SK-N-SH (cell line): ENCODE data around the gene TOR4A. TPM values are rescaled to one million over a fixed set of nuclear protein-coding genes. Genes with fewer than 3 reads are reported as not detected.

Source experiments
- CTCF ChIA-PET: fragments of 300-600, 350-600 bp; formaldehyde crosslinking; extraction: SDS; loops from one replicate; lab custom pipeline; 2021; lab: Yijun Ruan, JAX
- POLR2A ChIA-PET: fragments of 350-600 bp; sonication (Branson Sonifier 250); formaldehyde crosslinking; extraction: SDS; loops from one replicate; lab custom pipeline; 2020; ENCODE audit warnings: antibody characterized with exemption, inconsistent platforms; lab: Yijun Ruan, JAX
- DNase-seq: peaks from one replicate; pipeline ENCODE4 v3.0.0; 2012
- H2AFZ ChIP-seq: fragments of 200-600 bp; sonication (generic); 2 replicates; pipeline ENCODE4 v1.8.1; 2016; ENCODE audit warnings: antibody characterized with exemption, mild to moderate bottlenecking, low read depth
- H3F3A ChIP-seq: fragments of 200-600 bp; sonication (generic); replicated peaks from 2 replicates; pipeline ENCODE3; 2016; ENCODE audit warnings: antibody characterized with exemption, mild to moderate bottlenecking; ENCODE audit not compliant: insufficient read depth
- H3K27ac ChIP-seq, 2 experiments: fragments of 200-500 bp in 1 of 2; fragments of 200-600 bp in 1 of 2; sonication (Bioruptor generic) in 1 of 2; sonication (generic), shearing (Covaris generic) in 1 of 2; 2 replicates each; pipeline versions ENCODE4 v1.5.1 to v1.6.1; 2014 to 2016; ENCODE audit warnings: low read depth in 2 of 2, inconsistent platforms in 1 of 2, low read length in 1 of 2, mild to moderate bottlenecking in 1 of 2, mixed read lengths in 1 of 2
- H3K27me3 ChIP-seq: fragments of 200-600 bp; sonication (generic), shearing (Covaris generic); 2 replicates; pipeline ENCODE4 v1.6.1; 2016; ENCODE audit warnings: mixed run types; ENCODE audit not compliant: insufficient read depth
- H3K36me3 ChIP-seq, 2 experiments: fragments of 200-500 bp in 1 of 2; fragments of 200-600 bp in 1 of 2; sonication (Bioruptor generic) in 1 of 2; sonication (generic) in 1 of 2; replicated peaks in 1 of 2; 2 replicates each; pipeline versions ENCODE3 to v1.5.1; 2014 to 2016; ENCODE audit warnings: low read length in 1 of 2, mild to moderate bottlenecking in 1 of 2; ENCODE audit not compliant: insufficient read depth in 2 of 2, control insufficient read depth in 1 of 2
- H3K4me1 ChIP-seq, 2 experiments: fragments of 200-500 bp in 1 of 2; fragments of 200-600 bp in 1 of 2; sonication (Bioruptor generic) in 1 of 2; sonication (generic), shearing (Covaris generic) in 1 of 2; 2 replicates each; pipeline versions ENCODE4 v1.5.1 to v1.6.1; 2014 to 2016; ENCODE audit warnings: low read depth in 1 of 2, low read length in 1 of 2, mixed run types in 1 of 2; ENCODE audit not compliant: insufficient read depth in 2 of 2, control insufficient read depth in 1 of 2
- H3K4me2 ChIP-seq: fragments of 200-600 bp; sonication (generic), shearing (Covaris generic); 2 replicates; pipeline ENCODE4 v1.6.1; 2017; ENCODE audit warnings: mixed run types
- H3K4me3 ChIP-seq, 2 experiments: fragments of 200-500 bp in 1 of 2; fragments of 200-600 bp in 1 of 2; sonication (Bioruptor generic) in 1 of 2; sonication (generic), shearing (Covaris generic) in 1 of 2; 2 replicates each; pipeline versions ENCODE4 v1.5.1 to v1.8.1; 2014 to 2016; ENCODE audit warnings: low read depth in 2 of 2, inconsistent platforms in 1 of 2, low read length in 1 of 2, mild to moderate bottlenecking in 1 of 2, mixed read lengths in 1 of 2, moderate library complexity in 1 of 2
- H3K79me2 ChIP-seq: fragments of 200-600 bp; sonication (generic); 2 replicates; pipeline ENCODE4 v1.8.1; 2017; ENCODE audit warnings: mild to moderate bottlenecking; ENCODE audit not compliant: insufficient read depth
- H3K9ac ChIP-seq: fragments of 200-600 bp; sonication (generic); 2 replicates; pipeline ENCODE4 v1.6.1; 2017; ENCODE audit warnings: mixed run types
- H3K9me2 ChIP-seq: fragments of 200-600 bp; sonication (generic); 2 replicates; pipeline ENCODE4 v1.6.1; 2017; ENCODE audit warnings: mixed run types
- H3K9me3 ChIP-seq: fragments of 200-600 bp; sonication (generic); 2 replicates; pipeline ENCODE4 v1.6.1; 2017; ENCODE audit warnings: mixed run types, mild to moderate bottlenecking, moderate library complexity
- H4K20me1 ChIP-seq: fragments of 200-600 bp; sonication (generic); 2 replicates; pipeline ENCODE4 v1.6.1; 2017; ENCODE audit warnings: mild to moderate bottlenecking, mixed run types; ENCODE audit not compliant: insufficient read depth
- CHD2 ChIP-seq: fragments of 150-350 bp; IDR thresholded peaks from 2 replicates; pipeline ENCODE4 v1.6.1; 2018; ENCODE audit warnings: low read length; ENCODE audit not compliant: partially characterized antibody
- ELF1 ChIP-seq: IDR thresholded peaks from 2 replicates; pipeline ENCODE4 v1.4.0; 2012
- EZH2phosphoT487 ChIP-seq: fragments of 200-600 bp; sonication (generic); IDR thresholded peaks from 2 replicates; pipeline ENCODE4 v1.6.1; 2017; ENCODE audit warnings: low read depth, mixed run types, mild to moderate bottlenecking, antibody characterized with exemption, moderate library complexity, borderline replicate concordance
- FOSL2 ChIP-seq: IDR thresholded peaks from 2 replicates; pipeline ENCODE4 v1.4.0; 2012; ENCODE audit warnings: low read depth, mild to moderate bottlenecking, moderate library complexity, borderline replicate concordance
- FOXJ3 ChIP-seq: sonication (generic); formaldehyde crosslinking; IDR thresholded peaks from 2 replicates; pipeline ENCODE4 v1.5.1; 2020; ENCODE audit warnings: mild to moderate bottlenecking, missing genetic modification reagents
- FOXM1 ChIP-seq: IDR thresholded peaks from 2 replicates; pipeline ENCODE4 v1.4.0; 2012; ENCODE audit warnings: low read depth, mild to moderate bottlenecking
- GABPA ChIP-seq: IDR thresholded peaks from 2 replicates; pipeline ENCODE4 v1.4.0; 2012; ENCODE audit warnings: low read depth, mild to moderate bottlenecking
- GATA2 ChIP-seq: sonication (generic); formaldehyde crosslinking; IDR thresholded peaks from 2 replicates; pipeline ENCODE4 v1.5.0; 2020; ENCODE audit warnings: mild to moderate bottlenecking, missing genetic modification reagents
- MEF2A ChIP-seq: IDR thresholded peaks from 2 replicates; pipeline ENCODE4 v1.4.0; 2012; ENCODE audit warnings: low read depth, borderline replicate concordance
- MXI1 ChIP-seq: IDR thresholded peaks from 2 replicates; pipeline ENCODE4 v1.6.1; 2012; ENCODE audit warnings: mild to moderate bottlenecking, low read depth, low read length, improper control_type of control experiment
- RAD21 ChIP-seq: IDR thresholded peaks from 2 replicates; pipeline ENCODE4 v1.6.1; 2012; ENCODE audit warnings: mild to moderate bottlenecking, low read length
- RFX5 ChIP-seq: IDR thresholded peaks from 2 replicates; pipeline ENCODE4 v1.6.1; 2012; ENCODE audit warnings: mild to moderate bottlenecking, improper control_type of control experiment, low read length
- SIN3A ChIP-seq: IDR thresholded peaks from 2 replicates; pipeline ENCODE4 v1.6.1; 2012; ENCODE audit warnings: low read depth, mild to moderate bottlenecking, low read length, moderate library complexity, borderline replicate concordance
- SMC3 ChIP-seq: IDR thresholded peaks from 2 replicates; pipeline ENCODE4 v1.6.1; 2012; ENCODE audit warnings: low read depth, low read length, improper control_type of control experiment
- TAF1 ChIP-seq: IDR thresholded peaks from 2 replicates; pipeline ENCODE4 v1.6.1; 2012; ENCODE audit warnings: low read depth, mild to moderate bottlenecking, low read length, moderate library complexity, borderline replicate concordance
- TEAD4 ChIP-seq: IDR thresholded peaks from 2 replicates; pipeline ENCODE4 v1.4.0; 2012; ENCODE audit warnings: mild to moderate bottlenecking, borderline replicate concordance; ENCODE audit not compliant: insufficient read depth
- WGBS: methylation state at CpG from one replicate; pipeline ENCODE4 v1.1.6; 2017; ENCODE audit warnings: low lambda C conversion rate; 5-methylcytosine and 5-hydroxymethylcytosine counted together
- polyA plus RNA-seq, 3 experiments: library from polyadenylated mRNA; depleted of rRNA; stranded (reverse); fragments of >200 nt; gene quantifications; 2 replicates each; pipeline ENCODE4 v1.2.3, GENCODE V29; 2012
- TF ChIP-seq, protein P1 (sequence below): IDR thresholded peaks from 2 replicates; pipeline ENCODE4 v1.4.0; 2012; ENCODE audit warnings: low read depth, borderline replicate concordance
- TF ChIP-seq, protein P2 (sequence below): IDR thresholded peaks from 2 replicates; pipeline ENCODE4; 2012
- TF ChIP-seq, protein P3 (sequence below): IDR thresholded peaks from 2 replicates; pipeline ENCODE4 v1.4.0; 2012; ENCODE audit warnings: low read depth
- TF ChIP-seq, protein P4 (sequence below): IDR thresholded peaks from 2 replicates; pipeline ENCODE4 v1.6.1; 2012; ENCODE audit warnings: mild to moderate bottlenecking, low read depth, low read length, moderate library complexity

The TOR4A gene
- polyA plus RNA-seq, 1 of the 3 experiments (the other 2 are of a cell fraction) = 0.81 TPM

DNA sequence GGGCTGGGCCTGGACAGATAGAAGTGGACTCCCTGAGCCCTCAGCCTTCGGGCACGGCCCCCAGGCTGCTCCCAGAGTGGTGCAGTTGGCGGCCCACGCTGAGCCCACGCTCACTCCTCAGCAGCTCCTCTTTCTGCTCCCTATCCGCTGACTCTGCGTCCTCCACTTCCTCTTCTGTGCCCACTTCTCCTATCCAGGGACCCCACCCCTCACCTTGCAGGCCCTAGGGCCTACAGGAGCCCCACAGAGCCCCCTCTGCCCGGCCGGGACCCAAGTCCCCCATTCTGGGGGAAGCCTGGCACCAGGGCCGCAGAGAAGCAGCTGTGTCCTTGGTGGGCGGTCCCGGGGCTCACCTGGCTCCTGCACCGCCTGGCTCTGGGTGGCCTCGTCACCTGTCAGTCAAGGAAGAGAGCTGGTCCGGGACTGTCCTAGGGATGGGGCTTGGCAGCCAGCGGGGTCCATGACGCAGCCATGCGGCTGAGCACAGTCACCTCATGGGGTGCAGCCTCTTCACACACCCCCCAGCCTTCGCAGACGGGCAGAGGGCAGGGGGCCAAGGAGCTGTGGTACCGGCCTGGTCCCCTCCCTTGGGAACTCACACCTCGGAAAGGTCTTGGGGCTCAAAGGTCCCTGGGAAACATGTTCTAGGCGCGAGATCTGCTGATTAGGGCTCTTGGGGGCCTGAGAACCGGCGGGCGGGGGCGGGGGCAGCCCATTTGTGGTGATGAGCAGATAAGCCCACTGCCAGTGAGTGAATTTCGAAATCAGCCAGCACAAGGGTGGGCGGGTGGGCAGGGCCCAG is 29.9 kb downstream of the TOR4A start:
- no peaks in the 10 kb centered on the region for H3K9me2 ChIP-seq
- H3K27me3 ChIP-seq = no peaks in the 10 kb centered on the region
- no peaks in the 10 kb centered on the region for H3K9me3 ChIP-seq
- DNase-seq = peak; percentile 35
- 81% methylated on average over 24 of the region's 30 CpGs for WGBS
- H3K4me3 ChIP-seq = no peak overlapping the region
- no peaks in the 10 kb centered on the region for H3K79me2 ChIP-seq
- no peaks in the 10 kb centered on the region for H3K36me3 ChIP-seq
- no peaks in the 10 kb centered on the region for H3F3A ChIP-seq
- ChIA-PET CTCF (interaction anchor here (0.6 to 0.8 kb wide), 2 partner anchors 13 to 202 kb away, joined by 3 read pairs; no protein-coding TSS in a partner anchor), POLR2A (interaction anchor here (0.6 kb wide), 1 partner anchor 245 kb away, joined by 3 read pairs; the partner anchor contains the start of gene MRPL41)
- no peak overlapping the region for H3K9ac ChIP-seq
- TF ChIP-seq GABPA (no peak), SMC3 (no peak), EZH2phosphoT487 (no peak), SIN3A (no peak), RFX5 (no peak), ELF1 (no peak), RAD21 (no peak), TAF1 (no peak), TEAD4 (no peak), FOXM1 (no peak), MXI1 (no peak), CHD2 (no peak), MEF2A (no peak)
- TF ChIP-seq, protein P1, sequence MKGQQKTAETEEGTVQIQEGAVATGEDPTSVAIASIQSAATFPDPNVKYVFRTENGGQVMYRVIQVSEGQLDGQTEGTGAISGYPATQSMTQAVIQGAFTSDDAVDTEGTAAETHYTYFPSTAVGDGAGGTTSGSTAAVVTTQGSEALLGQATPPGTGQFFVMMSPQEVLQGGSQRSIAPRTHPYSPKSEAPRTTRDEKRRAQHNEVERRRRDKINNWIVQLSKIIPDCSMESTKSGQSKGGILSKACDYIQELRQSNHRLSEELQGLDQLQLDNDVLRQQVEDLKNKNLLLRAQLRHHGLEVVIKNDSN = no peak
- peaks cover 0 to 16% of the 10 kb centered on the region in 2 experiments; a peak in 1 of 4 replicates for H3K4me1 ChIP-seq
- H3K4me2 ChIP-seq = no peak overlapping the region
- no peak overlapping the region for H2AFZ ChIP-seq
- H3K27ac ChIP-seq = no peak overlapping the region
- no peaks in the 10 kb centered on the region for H4K20me1 ChIP-seq

DNA sequence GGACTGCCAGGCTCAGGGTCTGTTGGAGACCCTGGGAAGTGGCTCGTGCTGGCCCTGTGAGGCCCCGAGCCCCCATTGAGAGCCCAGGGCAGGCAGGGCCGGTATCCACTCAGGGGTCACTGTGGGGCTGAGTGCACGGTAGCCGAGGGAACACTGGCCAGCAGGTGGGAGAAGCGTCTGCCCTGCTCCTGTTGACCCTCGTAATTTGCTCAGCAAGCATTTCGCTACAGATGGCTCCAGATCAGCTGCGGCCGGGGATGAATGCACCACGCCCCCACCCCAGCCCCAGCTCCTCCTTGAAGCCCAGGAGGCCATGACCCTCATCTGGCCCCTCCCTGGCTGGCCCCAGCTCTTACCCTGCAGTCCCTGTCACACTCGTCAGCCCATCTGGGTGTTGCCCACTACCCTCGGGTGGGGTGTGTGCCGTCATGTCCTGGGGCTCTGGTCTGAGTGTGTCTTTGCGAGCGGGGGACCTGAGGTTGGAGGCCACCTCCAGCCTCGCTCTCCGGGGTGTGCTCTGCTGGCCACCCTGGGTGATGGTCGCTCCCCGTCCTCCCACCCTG is 30.6 kb downstream of the TOR4A start:
- no peaks in the 10 kb centered on the region for H3K79me2 ChIP-seq
- H3K4me3 ChIP-seq = no peak overlapping the region
- H3F3A ChIP-seq = no peaks in the 10 kb centered on the region
- H3K9me2 ChIP-seq = no peaks in the 10 kb centered on the region
- H3K9me3 ChIP-seq = no peaks in the 10 kb centered on the region
- no peaks in the 10 kb centered on the region for H3K36me3 ChIP-seq
- no peaks in the 10 kb centered on the region for H4K20me1 ChIP-seq
- WGBS = 81% methylated on average over 6 of the region's 20 CpGs
- CTCF ChIA-PET = interaction anchor here (0.6 kb wide), 1 partner anchor 12 kb away, joined by 3 read pairs; no protein-coding TSS in a partner anchor
- H3K27me3 ChIP-seq = no peaks in the 10 kb centered on the region
- no peak overlapping the region for H3K27ac ChIP-seq
- H3K4me2 ChIP-seq = no peak overlapping the region
- H3K4me1 ChIP-seq = peaks cover 0 to 11% of the 10 kb centered on the region in 2 experiments; a peak in 1 of 4 replicates
- POLR2A ChIA-PET = no interaction called here
- H3K9ac ChIP-seq = no peak overlapping the region
- peak; percentile 52 for DNase-seq
- no peak overlapping the region for H2AFZ ChIP-seq
- TF ChIP-seq, protein P2, sequence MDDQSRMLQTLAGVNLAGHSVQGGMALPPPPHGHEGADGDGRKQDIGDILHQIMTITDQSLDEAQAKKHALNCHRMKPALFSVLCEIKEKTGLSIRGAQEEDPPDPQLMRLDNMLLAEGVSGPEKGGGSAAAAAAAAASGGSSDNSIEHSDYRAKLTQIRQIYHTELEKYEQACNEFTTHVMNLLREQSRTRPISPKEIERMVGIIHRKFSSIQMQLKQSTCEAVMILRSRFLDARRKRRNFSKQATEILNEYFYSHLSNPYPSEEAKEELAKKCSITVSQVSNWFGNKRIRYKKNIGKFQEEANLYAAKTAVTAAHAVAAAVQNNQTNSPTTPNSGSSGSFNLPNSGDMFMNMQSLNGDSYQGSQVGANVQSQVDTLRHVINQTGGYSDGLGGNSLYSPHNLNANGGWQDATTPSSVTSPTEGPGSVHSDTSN = no peak
- TF ChIP-seq ELF1 (no peak), FOXJ3 (CRISPR knock-in tag) (no peak), SIN3A (no peak), GATA2 (no peak), FOSL2 (no peak), MXI1 (no peak), TAF1 (no peak)
- TF ChIP-seq, protein P3, sequence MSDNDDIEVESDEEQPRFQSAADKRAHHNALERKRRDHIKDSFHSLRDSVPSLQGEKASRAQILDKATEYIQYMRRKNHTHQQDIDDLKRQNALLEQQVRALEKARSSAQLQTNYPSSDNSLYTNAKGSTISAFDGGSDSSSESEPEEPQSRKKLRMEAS = no peak
- TF ChIP-seq, protein P4, sequence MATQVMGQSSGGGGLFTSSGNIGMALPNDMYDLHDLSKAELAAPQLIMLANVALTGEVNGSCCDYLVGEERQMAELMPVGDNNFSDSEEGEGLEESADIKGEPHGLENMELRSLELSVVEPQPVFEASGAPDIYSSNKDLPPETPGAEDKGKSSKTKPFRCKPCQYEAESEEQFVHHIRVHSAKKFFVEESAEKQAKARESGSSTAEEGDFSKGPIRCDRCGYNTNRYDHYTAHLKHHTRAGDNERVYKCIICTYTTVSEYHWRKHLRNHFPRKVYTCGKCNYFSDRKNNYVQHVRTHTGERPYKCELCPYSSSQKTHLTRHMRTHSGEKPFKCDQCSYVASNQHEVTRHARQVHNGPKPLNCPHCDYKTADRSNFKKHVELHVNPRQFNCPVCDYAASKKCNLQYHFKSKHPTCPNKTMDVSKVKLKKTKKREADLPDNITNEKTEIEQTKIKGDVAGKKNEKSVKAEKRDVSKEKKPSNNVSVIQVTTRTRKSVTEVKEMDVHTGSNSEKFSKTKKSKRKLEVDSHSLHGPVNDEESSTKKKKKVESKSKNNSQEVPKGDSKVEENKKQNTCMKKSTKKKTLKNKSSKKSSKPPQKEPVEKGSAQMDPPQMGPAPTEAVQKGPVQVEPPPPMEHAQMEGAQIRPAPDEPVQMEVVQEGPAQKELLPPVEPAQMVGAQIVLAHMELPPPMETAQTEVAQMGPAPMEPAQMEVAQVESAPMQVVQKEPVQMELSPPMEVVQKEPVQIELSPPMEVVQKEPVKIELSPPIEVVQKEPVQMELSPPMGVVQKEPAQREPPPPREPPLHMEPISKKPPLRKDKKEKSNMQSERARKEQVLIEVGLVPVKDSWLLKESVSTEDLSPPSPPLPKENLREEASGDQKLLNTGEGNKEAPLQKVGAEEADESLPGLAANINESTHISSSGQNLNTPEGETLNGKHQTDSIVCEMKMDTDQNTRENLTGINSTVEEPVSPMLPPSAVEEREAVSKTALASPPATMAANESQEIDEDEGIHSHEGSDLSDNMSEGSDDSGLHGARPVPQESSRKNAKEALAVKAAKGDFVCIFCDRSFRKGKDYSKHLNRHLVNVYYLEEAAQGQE = no peak
